Neural cell (in vitro differentiated cells): ENCODE measurements around the gene CCDC88C.

ENCODE experiments used
- CTCF ChIP-seq: fragments of 450-650 bp; IDR thresholded peaks from 2 replicates; pipeline ENCODE4 v1.5.1; 2014; ENCODE audit warnings: antibody characterized with exemption, mild to moderate bottlenecking, moderate library complexity; ENCODE audit not compliant: poor library complexity, severe bottlenecking
- EP300 ChIP-seq: fragments of 450-650 bp; conservative IDR thresholded peaks from 2 replicates; pipeline ENCODE4 v1.6.1; 2014; ENCODE audit warnings: antibody characterized with exemption, mild to moderate bottlenecking, moderate library complexity; ENCODE audit not compliant: poor library complexity, severe bottlenecking
- EZH2 ChIP-seq: fragments of 200-600, 300-800 bp; shearing (Covaris generic), sonication (generic); IDR thresholded peaks from 2 replicates; pipeline ENCODE4 v1.6.1; 2014; ENCODE audit warnings: antibody characterized with exemption, low read length, borderline replicate concordance, mild to moderate bottlenecking; ENCODE audit not compliant: insufficient read depth, poor library complexity, severe bottlenecking
- MXI1 ChIP-seq: fragments of 450-650 bp; conservative IDR thresholded peaks from 2 replicates; pipeline ENCODE4 v1.6.1; 2014; ENCODE audit warnings: antibody characterized with exemption, mild to moderate bottlenecking; ENCODE audit not compliant: poor library complexity, severe bottlenecking
- POLR2AphosphoS5 ChIP-seq: IDR thresholded peaks from 2 replicates; pipeline ENCODE4 v1.6.1; 2012
- RAD21 ChIP-seq: fragments of 450-650 bp; conservative IDR thresholded peaks from 2 replicates; pipeline ENCODE4 v1.6.1; 2014; ENCODE audit warnings: antibody characterized with exemption, mild to moderate bottlenecking, moderate library complexity
- SMC3 ChIP-seq: fragments of 450-650 bp; conservative IDR thresholded peaks from 2 replicates; pipeline ENCODE4 v1.6.1; 2014; ENCODE audit warnings: antibody characterized with exemption, mild to moderate bottlenecking, moderate library complexity; ENCODE audit not compliant: poor library complexity
- TAF1 ChIP-seq: IDR thresholded peaks from 2 replicates; pipeline ENCODE4 v1.6.1; 2012; ENCODE audit warnings: low read depth
- TF ChIP-seq, protein P1 (sequence below): IDR thresholded peaks from 2 replicates; pipeline ENCODE4 v1.6.1; 2012; ENCODE audit warnings: borderline replicate concordance

DNA sequence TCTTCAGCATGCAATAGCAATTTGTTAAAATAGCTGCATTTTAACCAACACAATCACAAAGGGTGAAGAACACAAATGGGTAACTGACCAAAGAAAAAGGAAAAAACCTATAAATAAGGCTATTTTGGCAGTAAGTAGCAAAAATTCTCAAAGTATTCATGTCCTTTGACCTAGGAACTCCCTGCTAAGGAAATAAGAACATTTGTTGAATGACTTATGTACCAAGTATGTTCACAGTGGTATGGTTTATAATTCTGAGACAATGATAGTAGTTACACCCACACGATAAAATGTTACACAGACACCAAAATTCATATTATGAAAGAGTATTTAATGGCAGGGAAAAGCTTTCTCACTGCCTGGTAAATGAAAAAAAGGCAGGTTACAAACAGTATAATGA is 16.9 kb downstream of the CCDC88C start:
- TF ChIP-seq CTCF (no peak), EZH2 (no peak), RAD21 (no peak), SMC3 (no peak), EP300 (no peak), POLR2AphosphoS5 (no peak), TAF1 (no peak), MXI1 (no peak)
- TF ChIP-seq, protein P1, sequence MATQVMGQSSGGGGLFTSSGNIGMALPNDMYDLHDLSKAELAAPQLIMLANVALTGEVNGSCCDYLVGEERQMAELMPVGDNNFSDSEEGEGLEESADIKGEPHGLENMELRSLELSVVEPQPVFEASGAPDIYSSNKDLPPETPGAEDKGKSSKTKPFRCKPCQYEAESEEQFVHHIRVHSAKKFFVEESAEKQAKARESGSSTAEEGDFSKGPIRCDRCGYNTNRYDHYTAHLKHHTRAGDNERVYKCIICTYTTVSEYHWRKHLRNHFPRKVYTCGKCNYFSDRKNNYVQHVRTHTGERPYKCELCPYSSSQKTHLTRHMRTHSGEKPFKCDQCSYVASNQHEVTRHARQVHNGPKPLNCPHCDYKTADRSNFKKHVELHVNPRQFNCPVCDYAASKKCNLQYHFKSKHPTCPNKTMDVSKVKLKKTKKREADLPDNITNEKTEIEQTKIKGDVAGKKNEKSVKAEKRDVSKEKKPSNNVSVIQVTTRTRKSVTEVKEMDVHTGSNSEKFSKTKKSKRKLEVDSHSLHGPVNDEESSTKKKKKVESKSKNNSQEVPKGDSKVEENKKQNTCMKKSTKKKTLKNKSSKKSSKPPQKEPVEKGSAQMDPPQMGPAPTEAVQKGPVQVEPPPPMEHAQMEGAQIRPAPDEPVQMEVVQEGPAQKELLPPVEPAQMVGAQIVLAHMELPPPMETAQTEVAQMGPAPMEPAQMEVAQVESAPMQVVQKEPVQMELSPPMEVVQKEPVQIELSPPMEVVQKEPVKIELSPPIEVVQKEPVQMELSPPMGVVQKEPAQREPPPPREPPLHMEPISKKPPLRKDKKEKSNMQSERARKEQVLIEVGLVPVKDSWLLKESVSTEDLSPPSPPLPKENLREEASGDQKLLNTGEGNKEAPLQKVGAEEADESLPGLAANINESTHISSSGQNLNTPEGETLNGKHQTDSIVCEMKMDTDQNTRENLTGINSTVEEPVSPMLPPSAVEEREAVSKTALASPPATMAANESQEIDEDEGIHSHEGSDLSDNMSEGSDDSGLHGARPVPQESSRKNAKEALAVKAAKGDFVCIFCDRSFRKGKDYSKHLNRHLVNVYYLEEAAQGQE = no peak
